ENCODE data around the gene IRS2.

DNA sequence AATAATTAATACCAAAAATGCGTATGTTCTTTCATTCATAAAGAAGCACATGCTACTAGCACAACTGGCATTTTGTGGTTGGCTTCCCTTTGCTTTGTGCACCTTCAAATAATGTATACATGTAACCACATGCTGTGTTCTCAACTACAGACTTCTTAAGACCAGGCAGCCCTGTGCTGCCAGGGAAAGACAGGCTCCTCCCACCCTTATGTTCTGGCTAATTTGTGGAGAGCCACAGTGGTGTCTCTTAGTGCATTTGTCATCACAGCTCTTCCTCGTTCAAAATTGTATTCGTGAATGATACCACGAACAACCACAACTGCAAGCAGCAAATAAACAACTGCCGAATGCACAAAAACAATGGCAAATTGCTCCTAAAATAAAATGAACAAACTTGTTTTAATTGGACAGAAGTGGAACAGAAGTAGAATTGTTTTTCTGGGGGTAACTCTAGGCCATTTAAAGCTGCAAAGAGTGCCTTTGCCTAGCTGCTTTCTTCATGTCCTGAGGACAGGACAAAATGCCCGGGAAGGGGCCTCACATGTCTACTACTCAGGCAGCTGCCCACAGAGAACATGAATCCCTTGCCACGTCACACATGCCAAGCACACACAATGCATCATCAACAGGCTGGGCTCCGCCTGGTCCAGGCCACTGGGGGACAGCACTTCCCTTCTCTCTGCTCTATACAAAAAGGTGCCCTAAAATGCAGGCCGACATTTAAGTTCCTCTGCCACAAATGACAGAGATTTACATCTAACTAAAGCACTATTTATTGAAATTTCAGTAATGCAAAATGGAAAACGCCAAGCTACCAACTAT lies 21.7 kb downstream of the IRS2 start:
- TF ChIP-seq EZH2phosphoT487 (IDR thresholded peaks at IDR 0.05; ENCODE audit: borderline replicate concordance) = no peak
- TF ChIP-seq, protein P1, sequence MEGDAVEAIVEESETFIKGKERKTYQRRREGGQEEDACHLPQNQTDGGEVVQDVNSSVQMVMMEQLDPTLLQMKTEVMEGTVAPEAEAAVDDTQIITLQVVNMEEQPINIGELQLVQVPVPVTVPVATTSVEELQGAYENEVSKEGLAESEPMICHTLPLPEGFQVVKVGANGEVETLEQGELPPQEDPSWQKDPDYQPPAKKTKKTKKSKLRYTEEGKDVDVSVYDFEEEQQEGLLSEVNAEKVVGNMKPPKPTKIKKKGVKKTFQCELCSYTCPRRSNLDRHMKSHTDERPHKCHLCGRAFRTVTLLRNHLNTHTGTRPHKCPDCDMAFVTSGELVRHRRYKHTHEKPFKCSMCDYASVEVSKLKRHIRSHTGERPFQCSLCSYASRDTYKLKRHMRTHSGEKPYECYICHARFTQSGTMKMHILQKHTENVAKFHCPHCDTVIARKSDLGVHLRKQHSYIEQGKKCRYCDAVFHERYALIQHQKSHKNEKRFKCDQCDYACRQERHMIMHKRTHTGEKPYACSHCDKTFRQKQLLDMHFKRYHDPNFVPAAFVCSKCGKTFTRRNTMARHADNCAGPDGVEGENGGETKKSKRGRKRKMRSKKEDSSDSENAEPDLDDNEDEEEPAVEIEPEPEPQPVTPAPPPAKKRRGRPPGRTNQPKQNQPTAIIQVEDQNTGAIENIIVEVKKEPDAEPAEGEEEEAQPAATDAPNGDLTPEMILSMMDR (conservative IDR thresholded peaks at IDR 0.05; ENCODE audit: low read length) = peak; percentile 68
